ACHN (cell line): ENCODE data around the gene EVX2.

Experiments used
- DNase-seq: peaks from one replicate; pipeline ENCODE4 v3.0.0-alpha.2; 2015
- in situ Hi-C: cut with HindIII; loops from 2 replicates; pipeline ENCODE4 v1.10.0; 2017; ENCODE audit warnings: low sequenced_read_pairs, low pct_ligation_motif_present, low pct_unique_long_range_greater_than_20kb

The EVX2 gene

GRCh38 chr2:176111309-176111663 is 27.5 kb upstream of the EVX2 start:
- DNase-seq: peak; percentile 78
- in situ Hi-C loops: no loop called here

GRCh38 chr2:176110415-176111308 is 26.9 kb upstream of the EVX2 start:
- no peak for DNase-seq
- in situ Hi-C loops: no loop called here

DNA sequence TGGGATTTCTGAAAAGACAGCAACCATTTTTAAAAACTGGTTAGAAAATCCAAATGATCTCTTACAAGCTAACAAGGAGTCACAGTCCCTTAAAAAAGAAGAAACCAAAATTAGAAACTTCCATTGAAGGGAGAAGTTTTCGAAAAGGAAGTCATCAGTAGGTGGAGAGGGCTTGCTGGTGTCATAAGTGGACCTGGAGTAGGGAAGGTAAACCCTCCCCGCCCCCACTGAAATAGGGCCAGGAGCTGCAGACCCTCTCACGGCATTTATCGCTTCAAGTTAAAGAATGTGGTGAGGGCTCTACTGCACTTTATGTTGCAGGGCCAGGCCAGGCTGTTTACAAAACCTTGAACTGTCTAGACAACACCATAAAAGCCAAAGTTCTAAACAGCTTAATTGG is 26.2 kb upstream of the EVX2 start:
- DNase-seq: no peak
- in situ Hi-C loops: no loop called here

DNA sequence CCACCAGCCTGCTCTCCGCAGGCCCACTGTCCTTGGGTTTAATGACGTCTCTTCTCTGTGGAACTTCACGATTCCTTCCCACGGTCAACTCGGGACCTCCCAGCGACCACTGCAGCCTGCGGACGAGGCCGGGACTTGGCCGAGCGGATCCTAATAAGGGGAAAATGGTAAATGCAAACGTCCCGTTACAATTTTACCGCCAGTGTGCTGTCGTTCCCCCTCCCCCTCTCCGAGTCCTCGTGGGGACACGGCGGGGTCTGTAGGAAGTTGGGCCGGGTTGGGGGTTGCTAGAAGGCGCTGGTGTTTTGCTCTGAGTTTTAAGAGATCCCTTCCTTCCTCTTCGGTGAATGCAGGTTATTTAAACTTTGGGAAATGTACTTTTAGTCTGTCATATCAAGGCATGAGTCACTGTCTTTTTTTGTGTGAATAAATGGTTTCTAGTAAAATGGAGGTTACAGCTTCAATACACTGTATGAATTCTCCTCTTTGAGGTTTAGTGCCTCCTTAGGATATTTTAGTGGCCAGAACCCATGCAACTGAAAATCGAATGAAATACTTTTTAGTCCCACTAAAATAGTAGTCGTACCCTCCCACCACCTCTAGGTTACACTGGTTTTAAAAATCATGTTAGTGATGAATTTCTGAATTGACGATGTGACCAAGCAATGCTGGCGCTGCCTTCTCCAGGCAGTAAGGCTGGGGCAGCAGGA is 25.6 kb upstream of the EVX2 start:
- DNase-seq: no peak
- in situ Hi-C loops: no loop called here

- DNase-seq: no peak
- in situ Hi-C loops: no loop called here
These were observed 24.0 kb upstream of the EVX2 start for GRCh38 chr2:176107731-176108181.

- in situ Hi-C loops: no loop called here
- peak; percentile 67 for DNase-seq
These were observed 23.1 kb upstream of the EVX2 start, which contains the start of gene HOXD11 for GRCh38 chr2:176106581-176107539. Gene HOXD11, plus strand, starts transcription at chr2:176107280. Its CDS starts 76 bp downstream, at chr2:176107356.

DNA sequence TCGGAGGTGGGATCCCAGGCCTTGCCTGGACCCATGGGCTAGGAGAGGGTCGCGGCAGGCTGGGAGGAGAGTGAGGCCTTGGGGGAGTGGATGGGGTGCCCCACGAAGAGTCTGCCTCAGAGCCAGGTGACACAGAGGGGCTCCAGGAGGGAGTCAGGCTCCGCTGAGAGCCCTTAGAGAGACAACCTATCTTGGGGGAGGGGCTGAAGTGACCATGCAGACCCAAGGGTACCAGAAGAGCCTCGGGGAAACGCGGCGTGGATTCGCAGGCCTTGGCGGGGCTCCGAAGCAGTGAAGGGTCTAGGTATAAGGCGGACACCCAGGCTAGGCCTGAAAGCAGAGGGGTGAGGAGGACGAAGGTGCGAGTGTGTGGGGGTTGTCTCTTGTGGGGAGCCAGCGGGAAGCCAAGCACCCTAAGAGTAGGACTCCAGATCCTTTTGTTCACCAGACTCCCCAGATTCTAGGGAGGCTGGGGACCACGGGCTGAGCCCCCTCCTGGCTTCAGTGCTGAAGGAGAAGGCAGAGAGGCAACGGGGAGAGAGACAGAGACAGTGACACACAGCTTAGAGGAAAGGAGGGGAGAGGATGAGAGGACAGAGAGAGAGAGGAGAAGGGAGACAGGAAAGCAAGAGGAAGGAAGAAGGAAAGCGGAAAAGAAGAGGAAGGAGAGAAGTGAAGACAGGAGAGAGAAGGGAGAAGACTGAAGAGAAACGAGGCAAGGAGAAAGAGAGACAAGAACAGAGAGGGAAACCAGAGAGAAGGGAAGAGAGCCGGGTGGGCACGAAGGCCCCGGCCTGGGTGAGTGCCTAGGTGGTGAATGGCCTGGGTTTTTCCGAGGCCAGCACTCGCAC is 22.2 kb upstream of the EVX2 start:
- DNase-seq: no peak
- in situ Hi-C loops: no loop called here

DNA sequence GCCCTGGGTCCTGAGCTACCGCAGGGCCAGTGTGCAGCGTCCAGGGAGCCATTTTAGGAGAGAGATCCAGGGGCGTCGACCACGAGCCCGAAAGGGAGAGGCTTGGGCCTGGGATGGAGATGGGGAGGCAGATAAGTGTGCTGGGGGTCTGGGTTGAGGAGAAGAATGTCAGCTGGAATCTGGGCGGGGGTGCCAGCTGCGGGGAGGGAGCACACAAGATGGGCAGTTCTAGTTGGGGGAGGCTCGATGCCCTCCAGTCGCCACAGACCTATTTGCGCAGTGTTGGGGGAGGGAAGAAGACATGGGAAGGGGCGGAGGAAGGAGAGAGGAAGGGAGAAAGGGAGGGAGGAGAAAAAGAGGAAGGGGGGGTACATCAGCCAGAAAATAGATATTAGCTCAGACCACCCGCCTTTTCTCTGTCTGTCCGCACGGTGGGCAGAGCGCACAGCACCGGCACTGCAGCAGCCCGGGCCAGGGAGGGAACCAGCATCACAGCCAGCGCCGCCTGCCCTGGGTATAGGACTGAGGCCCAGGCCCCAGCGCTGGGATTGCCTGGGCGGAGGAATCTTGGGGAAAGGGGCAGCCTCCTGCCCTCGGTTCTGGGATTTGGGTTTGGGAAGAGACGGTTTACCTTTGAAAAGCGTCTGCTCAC is 21.4 kb upstream of the EVX2 start:
- no peak for DNase-seq
- in situ Hi-C loops: no loop called here

- in situ Hi-C loops: no loop called here
- peak; percentile 93 for DNase-seq
These were observed 20.7 kb upstream of the EVX2 start for GRCh38 chr2:176104316-176105077.

- in situ Hi-C loops: no loop called here
- no peak for DNase-seq
These were observed 20.1 kb upstream of the EVX2 start for GRCh38 chr2:176103742-176104315.

DNA sequence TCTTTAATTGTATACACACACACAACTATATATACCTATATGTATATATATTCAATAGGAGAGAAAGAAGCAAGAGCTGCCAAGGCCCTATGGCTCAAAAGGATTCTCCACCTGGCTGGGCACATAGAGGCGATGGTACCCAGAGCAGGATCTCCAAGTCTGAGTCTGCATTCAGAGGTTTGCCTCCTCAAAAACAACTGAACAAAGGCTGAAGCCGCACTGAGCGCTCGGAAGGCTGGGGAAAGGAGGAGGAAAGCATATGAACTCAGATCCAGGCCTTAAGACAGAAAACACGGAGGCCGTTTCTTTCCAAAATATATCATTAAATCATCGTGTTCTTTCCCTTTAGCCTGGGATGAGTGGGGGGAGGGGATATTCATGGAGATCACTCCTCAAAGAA is 19.4 kb upstream of the EVX2 start:
- no peak for DNase-seq
- in situ Hi-C loops: no loop called here

GRCh38 chr2:176102309-176102866 is 18.6 kb upstream of the EVX2 start:
- in situ Hi-C loops: no loop called here
- no peak for DNase-seq

- no peak for DNase-seq
- in situ Hi-C loops: no loop called here
These were observed 18.1 kb upstream of the EVX2 start for GRCh38 chr2:176101842-176102241.

GRCh38 chr2:176101216-176101830 is 17.6 kb upstream of the EVX2 start:
- DNase-seq: no peak

DNA sequence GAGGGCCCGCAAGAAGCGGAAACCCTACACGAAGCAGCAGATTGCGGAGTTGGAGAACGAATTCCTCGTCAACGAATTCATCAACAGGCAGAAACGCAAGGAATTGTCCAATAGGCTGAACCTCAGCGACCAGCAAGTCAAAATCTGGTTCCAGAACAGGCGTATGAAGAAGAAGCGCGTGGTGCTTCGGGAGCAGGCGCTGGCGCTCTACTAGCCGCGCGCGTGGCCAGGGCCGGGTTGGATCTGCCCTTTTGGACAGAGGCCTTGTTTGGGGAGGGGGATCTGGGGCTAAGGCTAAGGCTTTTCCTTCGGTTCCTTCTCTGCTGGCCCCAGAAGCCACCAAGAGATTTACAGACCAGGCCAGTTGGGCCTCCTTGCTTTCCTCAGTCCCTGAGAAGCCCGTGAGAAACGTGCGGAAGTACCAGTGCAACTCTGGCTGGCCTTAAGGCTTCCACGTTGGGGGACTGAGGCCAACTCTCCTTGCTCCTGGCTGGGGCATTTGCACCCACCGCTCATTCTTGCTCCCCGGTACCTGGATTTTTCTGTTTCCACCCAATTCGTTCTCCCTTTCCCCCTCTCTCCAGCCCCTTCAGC is 16.9 kb upstream of the EVX2 start:
- DNase-seq: no peak
- in situ Hi-C loops: no loop called here

More at GRCh38 chr2:176101216-176101830, 17.6 kb upstream of the EVX2 start:
- in situ Hi-C loops: no loop called here
